DOHH2 (cell line): ENCODE measurements around the gene NTNG2.

Source experiments
- EZH2phosphoT487 ChIP-seq: fragments of 200-600 bp; sonication (generic); IDR thresholded peaks from 2 replicates; pipeline ENCODE4 v1.6.1; 2017; ENCODE audit warnings: borderline replicate concordance, mild to moderate bottlenecking, antibody characterized with exemption, low read length, moderate library complexity, mixed read lengths
- TF ChIP-seq, protein P1 (sequence below): fragments of 200-600 bp; sonication (generic); IDR thresholded peaks from one replicate; pipeline ENCODE4 v1.5.1; 2014; ENCODE audit warnings: antibody characterized with exemption, mild to moderate bottlenecking, low read depth, low read length; ENCODE audit not compliant: poor library complexity, severe bottlenecking

GRCh38 chr9:132234535-132234934 is 72.7 kb downstream of the NTNG2 start:
- TF ChIP-seq, protein P1, sequence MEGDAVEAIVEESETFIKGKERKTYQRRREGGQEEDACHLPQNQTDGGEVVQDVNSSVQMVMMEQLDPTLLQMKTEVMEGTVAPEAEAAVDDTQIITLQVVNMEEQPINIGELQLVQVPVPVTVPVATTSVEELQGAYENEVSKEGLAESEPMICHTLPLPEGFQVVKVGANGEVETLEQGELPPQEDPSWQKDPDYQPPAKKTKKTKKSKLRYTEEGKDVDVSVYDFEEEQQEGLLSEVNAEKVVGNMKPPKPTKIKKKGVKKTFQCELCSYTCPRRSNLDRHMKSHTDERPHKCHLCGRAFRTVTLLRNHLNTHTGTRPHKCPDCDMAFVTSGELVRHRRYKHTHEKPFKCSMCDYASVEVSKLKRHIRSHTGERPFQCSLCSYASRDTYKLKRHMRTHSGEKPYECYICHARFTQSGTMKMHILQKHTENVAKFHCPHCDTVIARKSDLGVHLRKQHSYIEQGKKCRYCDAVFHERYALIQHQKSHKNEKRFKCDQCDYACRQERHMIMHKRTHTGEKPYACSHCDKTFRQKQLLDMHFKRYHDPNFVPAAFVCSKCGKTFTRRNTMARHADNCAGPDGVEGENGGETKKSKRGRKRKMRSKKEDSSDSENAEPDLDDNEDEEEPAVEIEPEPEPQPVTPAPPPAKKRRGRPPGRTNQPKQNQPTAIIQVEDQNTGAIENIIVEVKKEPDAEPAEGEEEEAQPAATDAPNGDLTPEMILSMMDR: no peak
- TF ChIP-seq EZH2phosphoT487: no peak
